ENCODE results near the gene PRKCA.

DNA sequence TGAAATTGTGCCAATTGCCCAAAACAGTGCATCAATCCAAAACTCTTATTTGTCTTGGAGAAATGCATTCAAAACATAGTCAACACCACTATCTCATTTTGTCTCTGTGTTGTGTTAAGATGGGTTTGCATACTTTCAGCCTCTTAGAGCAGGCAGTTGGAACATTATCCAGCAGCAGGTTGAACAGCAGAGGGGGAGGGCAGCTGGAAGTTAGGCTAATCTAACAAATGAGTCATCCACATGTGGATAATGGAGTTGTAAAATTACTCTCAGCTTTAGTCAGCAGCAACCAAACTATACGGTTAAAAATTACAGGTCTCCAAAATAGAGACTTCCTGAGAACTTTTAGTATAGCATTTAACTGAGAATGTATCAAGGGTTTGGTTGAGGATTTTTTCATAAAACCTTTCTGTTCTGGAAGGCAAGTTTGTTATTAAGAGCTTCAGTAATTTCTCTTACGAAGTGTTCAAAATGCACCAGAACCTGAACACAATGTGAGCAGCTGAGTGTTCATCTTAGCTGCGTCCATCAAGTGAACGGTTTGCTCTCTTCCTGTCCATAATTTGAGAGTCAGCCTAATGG, 46.3 kb downstream of the PRKCA start:
- TF ChIP-seq, protein P1, sequence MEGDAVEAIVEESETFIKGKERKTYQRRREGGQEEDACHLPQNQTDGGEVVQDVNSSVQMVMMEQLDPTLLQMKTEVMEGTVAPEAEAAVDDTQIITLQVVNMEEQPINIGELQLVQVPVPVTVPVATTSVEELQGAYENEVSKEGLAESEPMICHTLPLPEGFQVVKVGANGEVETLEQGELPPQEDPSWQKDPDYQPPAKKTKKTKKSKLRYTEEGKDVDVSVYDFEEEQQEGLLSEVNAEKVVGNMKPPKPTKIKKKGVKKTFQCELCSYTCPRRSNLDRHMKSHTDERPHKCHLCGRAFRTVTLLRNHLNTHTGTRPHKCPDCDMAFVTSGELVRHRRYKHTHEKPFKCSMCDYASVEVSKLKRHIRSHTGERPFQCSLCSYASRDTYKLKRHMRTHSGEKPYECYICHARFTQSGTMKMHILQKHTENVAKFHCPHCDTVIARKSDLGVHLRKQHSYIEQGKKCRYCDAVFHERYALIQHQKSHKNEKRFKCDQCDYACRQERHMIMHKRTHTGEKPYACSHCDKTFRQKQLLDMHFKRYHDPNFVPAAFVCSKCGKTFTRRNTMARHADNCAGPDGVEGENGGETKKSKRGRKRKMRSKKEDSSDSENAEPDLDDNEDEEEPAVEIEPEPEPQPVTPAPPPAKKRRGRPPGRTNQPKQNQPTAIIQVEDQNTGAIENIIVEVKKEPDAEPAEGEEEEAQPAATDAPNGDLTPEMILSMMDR (IDR thresholded peaks at IDR 0.05; ENCODE audit: low read depth, low read length) = no peak
- no peak for TF ChIP-seq EZH2phosphoT487 (IDR thresholded peaks at IDR 0.05; ENCODE audit: low read depth)
